Measurements from ENCODE around the gene YWHAG. TPM values are rescaled to one million over a fixed set of nuclear protein-coding genes. Genes with fewer than 3 reads are reported as not detected.

Gene YWHAG
- total and polyA plus RNA-seq, 9 of the 15 experiments (the other 6 are each of a cell fraction or from before 2014, with no cell fraction given) = 30.4 to 246 (median 94.5) TPM

DNA sequence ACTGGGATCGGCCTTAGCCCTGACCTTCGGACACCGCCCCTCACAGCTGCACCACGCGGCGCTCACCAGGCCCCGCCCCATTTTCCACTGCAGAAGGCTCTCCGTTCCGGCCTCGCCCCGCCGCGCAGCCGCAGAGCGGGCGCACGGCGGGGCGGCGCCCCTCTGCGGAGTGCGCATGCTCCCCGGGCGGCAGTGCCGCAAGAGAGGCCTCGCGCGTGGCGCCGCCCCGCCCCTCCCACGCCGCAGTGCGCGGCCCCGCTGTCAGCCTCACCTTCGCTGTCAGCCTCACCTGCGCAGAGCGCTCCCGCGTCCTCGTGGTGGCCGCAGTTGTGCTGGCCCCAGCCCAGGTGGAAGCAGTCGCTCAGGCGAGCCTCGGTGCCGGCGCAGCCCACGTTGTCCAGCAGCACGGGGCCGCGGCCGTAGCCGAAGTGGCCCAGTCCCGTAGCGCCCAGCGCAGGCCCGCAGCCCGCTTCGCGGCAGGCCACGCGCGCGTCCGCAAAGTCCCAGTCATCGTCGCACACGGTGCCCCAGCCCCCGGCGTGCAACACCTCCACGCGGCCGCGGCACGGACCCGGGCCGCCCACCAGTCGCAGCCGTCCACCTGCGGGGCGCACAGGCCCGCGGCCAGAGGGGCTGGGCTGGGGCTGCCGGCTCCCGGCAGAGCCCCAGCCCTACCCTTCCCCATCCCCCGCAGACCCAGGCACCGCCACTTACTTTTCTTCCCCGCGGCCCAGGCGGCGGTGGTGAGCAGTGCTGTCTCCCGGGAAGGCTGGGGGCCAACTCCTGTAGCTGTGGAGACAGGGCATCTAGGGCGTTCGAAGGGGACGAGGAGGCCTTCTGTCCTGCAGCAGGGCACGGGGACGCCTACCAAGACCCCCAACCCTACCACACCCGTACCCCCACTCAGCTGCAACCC is 34.6 kb upstream of the YWHAG start (continued):
- TF ChIP-seq, protein P1, sequence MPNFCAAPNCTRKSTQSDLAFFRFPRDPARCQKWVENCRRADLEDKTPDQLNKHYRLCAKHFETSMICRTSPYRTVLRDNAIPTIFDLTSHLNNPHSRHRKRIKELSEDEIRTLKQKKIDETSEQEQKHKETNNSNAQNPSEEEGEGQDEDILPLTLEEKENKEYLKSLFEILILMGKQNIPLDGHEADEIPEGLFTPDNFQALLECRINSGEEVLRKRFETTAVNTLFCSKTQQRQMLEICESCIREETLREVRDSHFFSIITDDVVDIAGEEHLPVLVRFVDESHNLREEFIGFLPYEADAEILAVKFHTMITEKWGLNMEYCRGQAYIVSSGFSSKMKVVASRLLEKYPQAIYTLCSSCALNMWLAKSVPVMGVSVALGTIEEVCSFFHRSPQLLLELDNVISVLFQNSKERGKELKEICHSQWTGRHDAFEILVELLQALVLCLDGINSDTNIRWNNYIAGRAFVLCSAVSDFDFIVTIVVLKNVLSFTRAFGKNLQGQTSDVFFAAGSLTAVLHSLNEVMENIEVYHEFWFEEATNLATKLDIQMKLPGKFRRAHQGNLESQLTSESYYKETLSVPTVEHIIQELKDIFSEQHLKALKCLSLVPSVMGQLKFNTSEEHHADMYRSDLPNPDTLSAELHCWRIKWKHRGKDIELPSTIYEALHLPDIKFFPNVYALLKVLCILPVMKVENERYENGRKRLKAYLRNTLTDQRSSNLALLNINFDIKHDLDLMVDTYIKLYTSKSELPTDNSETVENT (CRISPR knock-in tag; IDR thresholded peaks at IDR 0.05) = peak; percentile 96
- TF ChIP-seq HDAC8 (tag; IDR thresholded peaks at IDR 0.05) (peak; percentile 92; the same call in 1 of the 2 replicates), ZNF79 (CRISPR knock-in tag; IDR thresholded peaks at IDR 0.05; ENCODE audit: low read depth) (no peak), ZNF584 (CRISPR knock-in tag; IDR thresholded peaks at IDR 0.05; ENCODE audit: low read depth) (peak; percentile 72; the same call in 1 of the 2 replicates), ZNF174 (CRISPR knock-in tag; IDR thresholded peaks at IDR 0.05) (no peak), CBX1 (IDR thresholded peaks at IDR 0.05; ENCODE audit: low read depth) (no peak), ZNF282 (CRISPR knock-in tag; IDR thresholded peaks at IDR 0.05) (peak; percentile 95), SP1 (CRISPR knock-in tag; IDR thresholded peaks at IDR 0.05) (peak; percentile 78), MTA1 (IDR thresholded peaks at IDR 0.05; ENCODE audit: borderline replicate concordance) (no peak), HDAC1 (IDR thresholded peaks at IDR 0.05) (peak in 1 of 2 experiments; percentile 95; a peak in 2 of 4 replicates)
- TF ChIP-seq, protein P2, sequence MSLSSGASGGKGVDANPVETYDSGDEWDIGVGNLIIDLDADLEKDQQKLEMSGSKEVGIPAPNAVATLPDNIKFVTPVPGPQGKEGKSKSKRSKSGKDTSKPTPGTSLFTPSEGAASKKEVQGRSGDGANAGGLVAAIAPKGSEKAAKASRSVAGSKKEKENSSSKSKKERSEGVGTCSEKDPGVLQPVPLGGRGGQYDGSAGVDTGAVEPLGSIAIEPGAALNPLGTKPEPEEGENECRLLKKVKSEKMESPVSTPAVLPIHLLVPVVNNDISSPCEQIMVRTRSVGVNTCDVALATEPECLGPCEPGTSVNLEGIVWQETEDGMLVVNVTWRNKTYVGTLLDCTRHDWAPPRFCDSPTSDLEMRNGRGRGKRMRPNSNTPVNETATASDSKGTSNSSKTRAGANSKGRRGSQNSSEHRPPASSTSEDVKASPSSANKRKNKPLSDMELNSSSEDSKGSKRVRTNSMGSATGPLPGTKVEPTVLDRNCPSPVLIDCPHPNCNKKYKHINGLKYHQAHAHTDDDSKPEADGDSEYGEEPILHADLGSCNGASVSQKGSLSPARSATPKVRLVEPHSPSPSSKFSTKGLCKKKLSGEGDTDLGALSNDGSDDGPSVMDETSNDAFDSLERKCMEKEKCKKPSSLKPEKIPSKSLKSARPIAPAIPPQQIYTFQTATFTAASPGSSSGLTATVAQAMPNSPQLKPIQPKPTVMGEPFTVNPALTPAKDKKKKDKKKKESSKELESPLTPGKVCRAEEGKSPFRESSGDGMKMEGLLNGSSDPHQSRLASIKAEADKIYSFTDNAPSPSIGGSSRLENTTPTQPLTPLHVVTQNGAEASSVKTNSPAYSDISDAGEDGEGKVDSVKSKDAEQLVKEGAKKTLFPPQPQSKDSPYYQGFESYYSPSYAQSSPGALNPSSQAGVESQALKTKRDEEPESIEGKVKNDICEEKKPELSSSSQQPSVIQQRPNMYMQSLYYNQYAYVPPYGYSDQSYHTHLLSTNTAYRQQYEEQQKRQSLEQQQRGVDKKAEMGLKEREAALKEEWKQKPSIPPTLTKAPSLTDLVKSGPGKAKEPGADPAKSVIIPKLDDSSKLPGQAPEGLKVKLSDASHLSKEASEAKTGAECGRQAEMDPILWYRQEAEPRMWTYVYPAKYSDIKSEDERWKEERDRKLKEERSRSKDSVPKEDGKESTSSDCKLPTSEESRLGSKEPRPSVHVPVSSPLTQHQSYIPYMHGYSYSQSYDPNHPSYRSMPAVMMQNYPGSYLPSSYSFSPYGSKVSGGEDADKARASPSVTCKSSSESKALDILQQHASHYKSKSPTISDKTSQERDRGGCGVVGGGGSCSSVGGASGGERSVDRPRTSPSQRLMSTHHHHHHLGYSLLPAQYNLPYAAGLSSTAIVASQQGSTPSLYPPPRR (CRISPR knock-in tag; IDR thresholded peaks at IDR 0.05; ENCODE audit: borderline replicate concordance) = peak; percentile 56; the same call in 1 of the 2 replicates
- TF ChIP-seq, protein P3, sequence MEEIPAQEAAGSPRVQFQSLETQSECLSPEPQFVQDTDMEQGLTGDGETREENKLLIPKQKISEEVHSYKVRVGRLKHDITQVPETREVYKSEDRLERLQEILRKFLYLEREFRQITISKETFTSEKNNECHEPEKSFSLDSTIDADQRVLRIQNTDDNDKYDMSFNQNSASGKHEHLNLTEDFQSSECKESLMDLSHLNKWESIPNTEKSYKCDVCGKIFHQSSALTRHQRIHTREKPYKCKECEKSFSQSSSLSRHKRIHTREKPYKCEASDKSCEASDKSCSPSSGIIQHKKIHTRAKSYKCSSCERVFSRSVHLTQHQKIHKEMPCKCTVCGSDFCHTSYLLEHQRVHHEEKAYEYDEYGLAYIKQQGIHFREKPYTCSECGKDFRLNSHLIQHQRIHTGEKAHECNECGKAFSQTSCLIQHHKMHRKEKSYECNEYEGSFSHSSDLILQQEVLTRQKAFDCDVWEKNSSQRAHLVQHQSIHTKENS (CRISPR knock-in tag; IDR thresholded peaks at IDR 0.05) = no peak
- TF ChIP-seq, protein P4, sequence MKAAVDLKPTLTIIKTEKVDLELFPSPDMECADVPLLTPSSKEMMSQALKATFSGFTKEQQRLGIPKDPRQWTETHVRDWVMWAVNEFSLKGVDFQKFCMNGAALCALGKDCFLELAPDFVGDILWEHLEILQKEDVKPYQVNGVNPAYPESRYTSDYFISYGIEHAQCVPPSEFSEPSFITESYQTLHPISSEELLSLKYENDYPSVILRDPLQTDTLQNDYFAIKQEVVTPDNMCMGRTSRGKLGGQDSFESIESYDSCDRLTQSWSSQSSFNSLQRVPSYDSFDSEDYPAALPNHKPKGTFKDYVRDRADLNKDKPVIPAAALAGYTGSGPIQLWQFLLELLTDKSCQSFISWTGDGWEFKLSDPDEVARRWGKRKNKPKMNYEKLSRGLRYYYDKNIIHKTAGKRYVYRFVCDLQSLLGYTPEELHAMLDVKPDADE (conservative IDR thresholded peaks at IDR 0.05; ENCODE audit: control insufficient read depth, low read depth, low read length) = peak; percentile 12; the same call in 1 of the 2 replicates
- TF ChIP-seq, protein P5, sequence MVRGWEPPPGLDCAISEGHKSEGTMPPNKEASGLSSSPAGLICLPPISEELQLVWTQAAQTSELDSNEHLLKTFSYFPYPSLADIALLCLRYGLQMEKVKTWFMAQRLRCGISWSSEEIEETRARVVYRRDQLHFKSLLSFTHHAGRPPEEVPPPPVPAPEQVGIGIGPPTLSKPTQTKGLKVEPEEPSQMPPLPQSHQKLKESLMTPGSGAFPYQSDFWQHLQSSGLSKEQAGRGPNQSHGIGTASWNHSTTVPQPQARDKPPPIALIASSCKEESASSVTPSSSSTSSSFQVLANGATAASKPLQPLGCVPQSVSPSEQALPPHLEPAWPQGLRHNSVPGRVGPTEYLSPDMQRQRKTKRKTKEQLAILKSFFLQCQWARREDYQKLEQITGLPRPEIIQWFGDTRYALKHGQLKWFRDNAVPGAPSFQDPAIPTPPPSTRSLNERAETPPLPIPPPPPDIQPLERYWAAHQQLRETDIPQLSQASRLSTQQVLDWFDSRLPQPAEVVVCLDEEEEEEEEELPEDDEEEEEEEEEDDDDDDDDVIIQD (CRISPR knock-in tag; IDR thresholded peaks at IDR 0.05) = no peak
